GM03348 (cell line): ENCODE measurements around the gene DLG1.
A peak's percentile ranks its signal among the peaks of the same experiment; 100 is the strongest.

Experiments used
- DNase-seq: peaks from one replicate; pipeline ENCODE4 v3.0.0; 2012; ENCODE audit warnings: low spot score

DLG1 gene

GRCh38 chr3:197317250-197317963, 19.0 kb upstream of the DLG1 start:
- DNase-seq = peak; percentile 74

GRCh38 chr3:197312431-197312830, 14.0 kb upstream of the DLG1 start:
- no peak for DNase-seq

GRCh38 chr3:197311591-197311990, 13.2 kb upstream of the DLG1 start:
- DNase-seq = no peak

GRCh38 chr3:197309528-197310361, 11.3 kb upstream of the DLG1 start:
- peak; percentile 79 for DNase-seq

GRCh38 chr3:197308591-197308990, 10.2 kb upstream of the DLG1 start:
- DNase-seq = peak; percentile 38

- DNase-seq = peak; percentile 63
Measured at GRCh38 chr3:197306374-197307086, 8.1 kb upstream of the DLG1 start.

- DNase-seq = peak; percentile 60
Measured at GRCh38 chr3:197305854-197306253, 7.4 kb upstream of the DLG1 start.

- no peak for DNase-seq
Measured at GRCh38 chr3:197303452-197303851, 5.0 kb upstream of the DLG1 start.

- peak; percentile 31 for DNase-seq
Measured at GRCh38 chr3:197302696-197303341, 4.4 kb upstream of the DLG1 start.

GRCh38 chr3:197302033-197302432, 3.6 kb upstream of the DLG1 start:
- no peak for DNase-seq

- no peak for DNase-seq
Measured at GRCh38 chr3:197300361-197300760, 1.9 kb upstream of the DLG1 start.

- DNase-seq = no peak
Measured at GRCh38 chr3:197298945-197299854, 788 bp upstream of the DLG1 start.

GRCh38 chr3:197297476-197298340, 704 bp downstream of the DLG1 start:
- DNase-seq = peak; percentile 96

GRCh38 chr3:197297002-197297401, 1.4 kb downstream of the DLG1 start:
- DNase-seq = no peak

GRCh38 chr3:197296545-197296944, 1.9 kb downstream of the DLG1 start:
- DNase-seq = no peak

GRCh38 chr3:197295871-197296270, 2.5 kb downstream of the DLG1 start:
- DNase-seq = no peak

GRCh38 chr3:197293605-197294237, 4.7 kb downstream of the DLG1 start:
- DNase-seq = no peak

GRCh38 chr3:197292648-197293047, 5.8 kb downstream of the DLG1 start:
- no peak for DNase-seq

- no peak for DNase-seq
Measured at GRCh38 chr3:197292083-197292646, 6.2 kb downstream of the DLG1 start.
